Small intestine (tissue), 7 donors: ENCODE data around the gene PLK3. TPM values are rescaled to one million over a fixed set of nuclear protein-coding genes. Genes with fewer than 3 reads are reported as not detected.

ENCODE experiments used
- DNase-seq, 2 donors: peaks; one replicate each; pipeline versions ENCODE4 v3.0.0 to v3.0.0-alpha.2; 2013
- FAIRE-seq: peaks from 2 replicates; lab custom pipeline; 2012; peaks lifted over from hg19 to GRCh38; lab: Jason Lieb, UNC
- H3K27ac ChIP-seq, 3 donors: one replicate each; pipeline ENCODE4 v1.5.1; 2013; ENCODE audit warnings: low read length in 2 of 3, mild to moderate bottlenecking in 2 of 3, control low read depth in 1 of 3, inconsistent platforms in 1 of 3, low read depth in 1 of 3, moderate library complexity in 1 of 3
- H3K27me3 ChIP-seq, 3 donors: one replicate each; pipeline ENCODE4 v1.6.1; 2013; ENCODE audit warnings: low read length in 3 of 3, inconsistent platforms in 1 of 3; ENCODE audit not compliant: control insufficient read depth in 3 of 3, insufficient read depth in 3 of 3
- H3K36me3 ChIP-seq, 3 donors: one replicate each; pipeline ENCODE4 v1.6.1; 2013; ENCODE audit warnings: low read length in 3 of 3, inconsistent platforms in 1 of 3, low read depth in 1 of 3, mild to moderate bottlenecking in 1 of 3, moderate library complexity in 1 of 3; ENCODE audit not compliant: control insufficient read depth in 3 of 3, insufficient read depth in 2 of 3
- H3K4me1 ChIP-seq, 3 donors: one replicate each; pipeline ENCODE4 v1.6.1; 2013; ENCODE audit warnings: low read length in 2 of 3, inconsistent platforms in 1 of 3, low read depth in 1 of 3, mild to moderate bottlenecking in 1 of 3, moderate library complexity in 1 of 3; ENCODE audit not compliant: control insufficient read depth in 3 of 3, insufficient read depth in 2 of 3
- H3K4me3 ChIP-seq, 3 donors: one replicate each; pipeline ENCODE4 v1.5.1; 2013; ENCODE audit warnings: low read length in 3 of 3, control low read depth in 1 of 3, inconsistent platforms in 1 of 3, low read depth in 1 of 3, mild to moderate bottlenecking in 1 of 3, moderate library complexity in 1 of 3
- H3K9me3 ChIP-seq, 2 donors: one replicate each; pipeline ENCODE4 v1.6.1; 2013; ENCODE audit warnings: low read depth in 1 of 2, low read length in 1 of 2; ENCODE audit not compliant: control insufficient read depth in 2 of 2, insufficient read depth in 1 of 2
- WGBS, 3 donors: extraction: QIAGEN DNeasy Blood & Tissue Kit; methylation state at CpG; one replicate each; pipeline ENCODE4 v1.1.7; 2013; 5-methylcytosine and 5-hydroxymethylcytosine counted together
- polyA plus RNA-seq, 4 donors: library from polyadenylated mRNA; stranded (reverse) in 3 of 4; unstranded in 1 of 4; fragments of 200-250 nt in 3 of 4; fragments of 120-200 nt in 1 of 4; gene quantifications; one replicate each; pipeline versions ENCODE4 v1.2.1 to v1.2.3, GENCODE V29; 2013
- donor health status: healthy with polysubstance abuse.
- donor health status: control.
- donor health status: control.
- donor health status: Bipolar disorder and iron deficiency.
- donor health status: healthy.

PLK3 gene
- polyA plus RNA-seq, 4 donors, result 5.4 to 16.7 (median 10.6) TPM

DNA sequence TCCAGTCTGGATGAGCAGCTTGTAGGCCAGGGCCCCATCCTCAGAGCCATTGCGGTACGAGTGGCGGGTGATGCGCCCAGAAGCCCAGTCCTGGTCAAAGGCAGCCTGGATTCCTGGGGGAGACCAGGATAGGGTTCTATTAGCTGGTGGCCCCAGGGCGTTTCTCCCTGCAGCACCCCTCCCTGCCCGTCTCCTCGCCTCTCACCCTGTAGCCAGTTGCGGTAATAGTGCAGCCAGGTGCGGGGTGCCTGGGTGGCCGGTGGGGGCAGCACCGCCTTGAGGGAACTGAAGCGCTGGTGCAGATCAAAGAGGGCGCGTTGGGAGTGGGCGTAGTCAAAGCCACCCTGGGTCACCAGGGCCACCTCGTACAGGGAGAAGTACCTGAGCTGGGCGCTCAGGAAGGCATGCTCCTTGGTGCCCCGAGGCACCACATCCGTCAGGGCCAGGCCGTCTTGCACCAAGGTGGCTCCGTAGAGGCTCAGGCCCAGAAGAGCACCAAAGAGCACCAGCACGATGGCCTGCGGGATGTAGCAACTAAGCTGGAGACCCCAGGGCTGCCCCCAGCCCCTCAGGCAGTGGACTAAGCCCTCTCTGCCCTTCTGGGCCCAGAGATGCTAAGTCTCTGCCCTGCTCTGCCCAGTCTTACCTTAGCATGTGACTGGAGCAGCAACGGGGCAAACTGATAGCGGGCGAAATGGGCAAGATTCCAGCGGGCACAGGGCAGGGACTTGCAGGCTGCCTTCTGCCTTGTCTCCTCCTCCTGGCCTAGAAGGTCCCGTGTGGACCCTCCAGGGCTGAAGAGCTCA lies 27.2 kb downstream of the PLK3 start:
- H3K4me1 ChIP-seq, result peaks cover 0 to 36% (median 2%) of the 10 kb centered on the region in 3 donors
- DNase-seq (peak in 1 of 2 donors; percentile 56), FAIRE-seq (no peak)
- 58 to 83% (median 65%) methylated on average over 26 to 28 of the region's 28 CpGs for WGBS, 3 donors
- H3K4me3 ChIP-seq, result no peak overlapping the region
- H3K27ac ChIP-seq, result peak overlapping the region in 1 of 3 donors; percentile 89
- peaks cover 0 to 47% (median 0%) of the 10 kb centered on the region in 3 donors for H3K36me3 ChIP-seq
- no peaks in the 10 kb centered on the region for H3K27me3 ChIP-seq
- no peaks in the 10 kb centered on the region for H3K9me3 ChIP-seq

DNA sequence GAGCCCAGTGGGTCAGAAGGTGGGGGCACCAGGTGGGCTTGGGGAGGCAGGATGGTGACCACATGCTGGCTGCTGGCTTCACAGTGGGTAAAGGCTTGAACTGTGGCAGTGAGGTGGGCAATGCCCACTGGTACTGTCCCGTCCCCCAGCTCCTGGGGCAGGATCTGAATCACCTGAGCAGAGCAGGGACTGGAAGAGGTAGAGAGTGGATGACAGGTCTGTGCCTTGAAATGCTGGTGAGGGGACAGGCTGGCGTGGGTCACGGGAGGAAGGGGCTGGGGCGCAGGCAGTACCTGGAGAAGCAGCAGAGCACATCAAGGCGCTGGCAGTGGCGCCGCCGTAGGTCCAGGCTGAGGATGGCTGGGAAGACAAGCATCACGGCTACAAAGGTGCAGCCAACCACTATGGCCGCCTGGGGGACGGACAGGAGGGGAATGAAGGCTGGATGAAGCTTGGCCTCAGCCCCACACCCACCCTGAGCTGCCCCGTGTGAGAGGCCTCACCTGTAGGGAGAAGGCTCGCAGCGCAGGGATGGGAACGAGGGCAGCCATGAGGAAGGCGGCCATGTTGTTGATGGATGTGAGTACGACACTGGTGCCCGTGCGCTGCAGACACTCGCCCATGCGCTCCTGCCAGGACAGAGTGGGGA lies 27.9 kb downstream of the PLK3 start:
- H3K27ac ChIP-seq, result no peak overlapping the region
- 92 to 94% (median 92%) methylated on average over 21 of the region's 21 CpGs for WGBS, 3 donors
- no peak overlapping the region for H3K4me3 ChIP-seq
- peaks cover 0 to 43% (median 0%) of the 10 kb centered on the region in 3 donors for H3K36me3 ChIP-seq
- no peaks in the 10 kb centered on the region for H3K9me3 ChIP-seq
- DNase-seq (no peak), FAIRE-seq (no peak)
- no peaks in the 10 kb centered on the region for H3K27me3 ChIP-seq
- peaks cover 0 to 41% (median 2%) of the 10 kb centered on the region in 3 donors for H3K4me1 ChIP-seq

DNA sequence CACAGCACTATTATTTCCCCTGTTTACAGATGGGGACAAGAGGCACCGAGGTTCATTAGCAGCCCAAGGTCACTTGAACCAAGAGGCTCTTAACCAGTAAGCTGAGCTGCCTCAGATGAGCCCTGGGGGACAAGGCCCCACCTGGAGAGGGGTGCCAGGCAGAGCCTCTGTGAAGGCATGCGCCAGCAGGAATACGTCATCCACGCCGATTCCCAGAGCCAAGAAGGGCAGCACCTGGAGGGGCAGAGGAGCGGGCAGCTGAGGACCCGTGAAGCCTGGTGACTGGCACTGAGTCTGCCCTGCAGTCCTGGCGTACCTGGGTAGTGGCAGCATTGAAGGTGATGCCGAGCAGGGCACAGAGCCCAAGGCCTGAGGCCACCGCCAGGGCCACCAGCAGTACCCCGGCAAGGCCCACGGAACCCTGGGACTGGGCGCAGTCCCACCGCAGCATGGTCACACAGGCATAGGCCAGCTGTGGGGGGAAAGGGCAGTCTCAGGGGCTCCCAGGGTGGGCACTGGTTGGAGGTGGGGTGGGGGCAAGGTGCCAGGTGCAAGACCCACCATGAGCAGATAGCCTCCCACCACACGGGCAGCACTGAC lies 28.8 kb downstream of the PLK3 start:
- Histone ChIP-seq H3K9me3 (no peaks in the 10 kb centered on the region), H3K4me1 (peaks cover 0 to 41% (median 2%) of the 10 kb centered on the region in 3 donors), H3K27me3 (no peaks in the 10 kb centered on the region), H3K36me3 (peaks cover 0 to 43% (median 0%) of the 10 kb centered on the region in 3 donors), H3K27ac (no peak overlapping the region), H3K4me3 (no peak overlapping the region)
- FAIRE-seq, result no peak
- DNase-seq, result no peak
- WGBS, 3 donors, result 92 to 95% (median 94%) methylated on average over 14 to 15 of the region's 15 CpGs

DNA sequence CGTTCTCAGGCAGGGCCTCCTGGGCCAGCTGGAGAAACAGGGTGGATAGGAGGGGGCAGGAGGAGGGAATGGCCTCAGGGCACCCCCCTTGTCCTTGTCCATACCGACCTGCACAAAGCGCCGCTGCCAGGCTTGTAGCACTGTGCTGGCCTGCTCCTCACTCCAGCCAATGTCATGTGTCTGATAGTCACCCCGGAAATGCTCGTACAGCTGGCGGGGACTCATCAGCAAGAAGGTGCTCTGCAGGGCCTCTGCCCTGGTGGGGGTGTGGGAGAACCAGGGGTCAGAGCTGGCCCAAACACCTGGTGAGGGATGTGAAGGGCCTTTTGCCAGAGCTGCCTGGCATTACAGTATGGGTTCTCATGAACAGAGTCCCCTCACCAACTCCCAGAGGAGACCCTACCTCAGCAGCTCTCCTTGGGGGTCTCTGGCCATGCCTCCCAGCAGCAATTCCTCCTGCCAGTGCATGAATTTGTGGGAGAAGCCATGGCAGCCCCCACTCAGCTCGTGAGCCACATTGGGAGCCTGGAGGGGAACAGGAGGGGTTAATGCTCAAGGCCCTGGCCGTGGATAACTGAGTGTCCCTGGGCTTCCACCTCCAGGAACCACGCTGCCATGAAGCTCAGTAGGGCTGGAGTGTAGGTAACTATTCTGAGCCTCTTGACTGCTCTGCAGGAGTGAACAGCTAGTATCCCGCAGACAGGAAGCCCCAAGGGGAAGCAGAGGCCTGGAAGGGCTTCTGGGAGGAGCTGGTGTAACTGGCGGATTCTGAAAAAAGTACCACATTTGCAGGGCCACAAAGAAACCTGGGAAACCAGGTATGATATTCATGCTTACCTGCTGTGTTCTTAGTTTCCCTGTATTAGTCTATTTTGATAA lies 29.6 kb downstream of the PLK3 start:
- H3K36me3 ChIP-seq, result peaks cover 0 to 43% (median 0%) of the 10 kb centered on the region in 3 donors
- H3K9me3 ChIP-seq, result no peaks in the 10 kb centered on the region
- 84 to 92% (median 91%) methylated on average over 12 of the region's 12 CpGs for WGBS, 3 donors
- peaks cover 0 to 41% (median 2%) of the 10 kb centered on the region in 3 donors for H3K4me1 ChIP-seq
- no peak overlapping the region for H3K4me3 ChIP-seq
- no peaks in the 10 kb centered on the region for H3K27me3 ChIP-seq
- FAIRE-seq (no peak), DNase-seq (no peak)
- H3K27ac ChIP-seq, result no peak overlapping the region

DNA sequence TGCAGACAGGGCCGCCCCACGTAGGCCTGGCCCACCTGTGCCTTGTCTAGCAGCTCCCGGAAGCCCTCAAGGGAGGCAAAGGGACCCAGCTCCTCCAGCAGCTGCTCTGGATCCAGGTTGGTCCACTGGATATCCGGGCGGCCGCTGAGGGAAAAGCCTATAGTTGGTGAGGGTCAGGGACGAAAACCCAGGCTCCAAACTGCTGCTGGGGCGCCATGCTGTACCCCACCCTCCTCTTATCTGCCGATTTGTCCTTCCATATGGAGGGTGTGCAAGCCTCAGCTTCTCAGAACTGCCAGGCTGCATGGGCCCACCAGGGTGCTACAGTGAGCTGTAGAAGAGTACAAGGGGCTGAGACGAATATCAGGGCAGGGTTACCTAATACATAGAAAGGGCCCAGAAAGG lies 30.7 kb downstream of the PLK3 start:
- no peak for FAIRE-seq
- 85 to 88% (median 87%) methylated on average over 10 of the region's 10 CpGs for WGBS, 3 donors
- H3K4me1 ChIP-seq, result peaks cover 0 to 36% (median 2%) of the 10 kb centered on the region in 3 donors
- DNase-seq, result no peak
- H3K36me3 ChIP-seq, result peaks cover 0 to 43% (median 0%) of the 10 kb centered on the region in 3 donors
- no peaks in the 10 kb centered on the region for H3K27me3 ChIP-seq
- H3K9me3 ChIP-seq, result no peaks in the 10 kb centered on the region
- no peak overlapping the region for H3K27ac ChIP-seq
- no peak overlapping the region for H3K4me3 ChIP-seq

DNA sequence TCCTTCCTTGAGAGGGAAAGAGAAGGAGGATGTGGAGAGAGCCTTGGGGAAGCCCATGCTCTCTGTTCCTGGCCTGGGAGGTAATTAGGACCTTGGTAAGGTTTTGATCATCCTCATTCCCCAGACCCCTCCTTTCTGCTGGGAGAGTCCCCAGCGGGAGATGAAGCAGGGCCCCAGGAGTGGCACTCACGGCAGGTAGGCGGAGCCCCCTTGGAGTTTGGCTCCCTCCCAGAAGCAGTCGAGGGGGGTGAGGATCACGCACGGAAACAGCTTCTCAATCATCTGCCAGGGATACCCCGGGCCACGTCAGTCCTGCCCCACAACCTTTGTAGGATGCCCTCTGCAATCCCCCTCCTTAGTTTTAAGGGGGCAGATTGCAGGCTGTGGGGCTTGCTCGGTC lies 31.3 kb downstream of the PLK3 start:
- no peak for FAIRE-seq
- Histone ChIP-seq H3K4me3 (no peak overlapping the region), H3K36me3 (peaks cover 0 to 39% (median 0%) of the 10 kb centered on the region in 3 donors), H3K4me1 (peaks cover 0 to 32% (median 2%) of the 10 kb centered on the region in 3 donors), H3K9me3 (no peaks in the 10 kb centered on the region), H3K27me3 (no peaks in the 10 kb centered on the region), H3K27ac (no peak overlapping the region)
- peak in 1 of 2 donors; percentile 29 for DNase-seq
- WGBS, 3 donors, result 28 to 41% (median 40%) methylated on average over 9 of the region's 9 CpGs

DNA sequence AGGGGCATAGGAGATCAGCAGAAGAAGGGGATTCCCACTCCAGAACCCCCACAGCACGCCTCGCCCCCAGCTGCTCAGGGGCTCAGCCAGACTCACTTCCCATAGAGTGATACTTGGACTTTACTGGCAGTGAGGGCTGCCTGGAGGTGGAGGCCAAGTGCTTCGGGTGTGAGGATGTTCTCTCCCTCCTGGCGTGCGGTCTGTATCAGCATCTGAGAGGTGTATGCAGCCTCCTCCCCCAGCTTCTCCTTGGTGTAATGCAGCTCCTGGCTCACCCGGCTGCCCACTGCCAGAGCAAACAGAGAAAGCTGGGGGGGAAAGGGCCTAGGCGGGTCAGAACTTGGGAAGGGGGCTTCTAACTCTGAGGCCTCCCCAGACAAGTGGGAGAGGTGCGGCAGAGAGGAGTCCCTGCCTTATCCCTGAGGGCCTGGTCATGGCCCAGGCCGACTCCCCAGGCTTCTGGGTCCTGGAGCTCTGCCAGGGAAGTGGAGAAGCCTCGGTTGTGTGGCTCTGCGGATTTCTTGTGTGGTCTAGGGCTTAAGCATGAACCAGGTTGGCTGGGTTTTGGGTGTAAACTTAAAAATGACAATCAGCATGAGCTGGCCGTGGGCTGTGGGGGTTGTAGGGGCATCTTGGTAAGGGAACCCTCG lies 32.0 kb downstream of the PLK3 start:
- H3K9me3 ChIP-seq, result no peaks in the 10 kb centered on the region
- WGBS, 3 donors, result 75 to 80% (median 80%) methylated on average over 13 of the region's 13 CpGs
- FAIRE-seq (no peak), DNase-seq (no peak)
- no peak overlapping the region for H3K27ac ChIP-seq
- peaks cover 0 to 25% (median 0%) of the 10 kb centered on the region in 3 donors for H3K4me1 ChIP-seq
- H3K4me3 ChIP-seq, result no peak overlapping the region
- H3K27me3 ChIP-seq, result no peaks in the 10 kb centered on the region
- peaks cover 0 to 34% (median 0%) of the 10 kb centered on the region in 3 donors for H3K36me3 ChIP-seq
